ENCODE measurements around the gene FLYWCH1. TPM values are rescaled to one million over a fixed set of nuclear protein-coding genes. Genes with fewer than 3 reads are reported as not detected.
"Not testable (repeated sequence)": the region's sequence is repeated elsewhere in the genome, so short reads cannot be mapped to it uniquely, and the experiment has no call there.

Gene FLYWCH1
- total RNA-seq, 1 experiment from 2014 or later = 149 TPM

DNA sequence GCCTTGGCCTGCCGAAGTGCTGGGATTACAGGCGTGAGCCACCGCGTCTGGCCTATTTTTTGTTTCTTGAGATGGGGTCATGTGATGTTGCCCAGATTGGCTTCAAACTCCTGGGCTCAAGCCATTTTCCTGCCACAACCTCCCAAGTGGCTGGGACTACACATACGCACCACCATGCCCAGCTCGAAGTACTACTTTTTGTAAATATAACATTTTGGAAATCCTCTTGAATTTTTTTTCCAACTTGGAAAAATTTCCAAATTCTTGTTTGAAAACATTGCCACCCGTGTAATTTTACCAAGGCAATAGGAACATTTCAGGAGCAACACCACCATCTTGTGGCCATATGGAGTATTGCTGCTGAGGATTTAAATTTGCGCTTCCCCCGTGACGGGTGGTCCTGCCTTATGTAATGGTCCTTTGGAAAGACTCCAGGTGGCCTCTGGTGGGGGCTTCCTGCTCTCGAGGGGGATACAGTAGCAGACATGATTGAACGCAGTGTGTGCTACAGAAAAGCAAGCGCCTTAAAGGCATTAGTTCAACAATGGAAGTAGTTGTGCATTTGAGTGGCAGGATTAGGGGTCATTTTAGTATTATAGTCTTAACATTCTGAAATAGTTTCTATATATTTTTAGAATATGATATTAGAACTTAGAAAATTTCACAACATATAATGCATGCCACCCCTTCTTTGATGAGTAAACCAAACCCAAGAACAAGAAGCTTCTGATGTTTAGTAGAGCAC lies 8.0 kb downstream of the FLYWCH1 start:
- DNase-seq (ENCODE audit: low read depth) = peak; percentile 66
- in situ Hi-C loops (cut with HindIII; ENCODE audit: low pct_unique_long_range_greater_than_20kb, low sequenced_read_pairs) = no loop called here

DNA sequence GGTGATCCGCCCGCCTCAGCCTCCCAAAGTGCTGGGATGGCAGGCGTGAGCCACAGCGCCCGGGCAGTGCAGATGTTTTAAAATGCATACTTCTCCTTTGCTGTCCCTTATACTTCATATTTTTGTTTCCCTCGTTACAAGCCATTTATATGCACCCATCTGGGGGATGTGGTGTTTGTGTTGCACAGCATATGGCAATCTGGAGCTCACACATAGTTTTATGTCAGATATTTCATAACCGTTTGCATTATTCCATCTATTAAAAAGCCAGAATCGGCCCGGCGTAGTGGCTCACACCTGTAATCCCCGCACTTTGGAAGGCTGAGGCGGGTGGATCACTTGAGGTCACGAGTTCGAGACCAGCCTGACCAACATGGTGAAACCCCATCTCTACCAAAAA lies 11.8 kb downstream of the FLYWCH1 start:
- no peak for DNase-seq (ENCODE audit: low read depth)
- in situ Hi-C loops (cut with HindIII; ENCODE audit: low pct_unique_long_range_greater_than_20kb, low sequenced_read_pairs) = no loop called here

DNA sequence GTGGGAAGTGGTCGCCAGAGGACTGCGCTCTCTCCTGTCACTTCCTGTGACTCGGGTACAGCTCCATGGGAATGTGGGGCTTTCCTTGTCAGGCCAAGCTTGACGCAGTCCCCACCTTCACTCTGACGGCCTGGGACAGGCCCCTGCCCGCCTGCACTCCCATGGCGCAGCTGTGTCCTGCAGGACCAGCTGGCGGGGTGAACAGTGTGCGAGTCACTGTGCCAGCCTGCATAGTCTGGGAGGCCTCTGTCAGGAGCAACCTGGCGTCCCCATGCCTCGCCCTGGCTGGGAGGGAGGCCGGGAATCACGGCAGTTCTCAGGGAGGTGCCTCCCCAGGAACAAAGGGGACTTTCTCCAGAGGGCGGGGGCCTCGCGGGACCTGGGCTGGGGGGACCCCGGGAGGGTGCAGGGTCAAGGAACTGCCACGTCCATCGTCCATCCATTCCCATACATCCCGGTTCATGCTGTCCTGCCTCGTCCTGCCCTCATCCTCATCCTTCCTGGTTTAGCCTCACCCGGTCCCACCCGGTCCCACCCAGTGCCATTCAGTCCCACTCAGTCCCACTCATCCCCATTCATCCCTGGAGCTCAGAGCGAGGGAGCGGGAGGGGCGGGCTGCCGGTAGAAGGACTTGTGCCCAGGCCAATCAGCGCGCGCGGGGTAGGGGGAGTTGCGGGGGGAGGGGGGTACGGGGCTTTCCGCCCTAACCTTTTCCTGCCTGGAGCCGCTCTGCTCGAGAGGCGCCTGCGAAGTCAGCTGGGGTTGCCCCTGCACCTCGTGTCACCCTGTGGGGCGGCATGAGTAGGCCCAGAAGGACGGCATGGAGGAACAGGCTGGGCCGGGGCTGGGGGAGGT lies 13.4 kb downstream of the FLYWCH1 start:
- in situ Hi-C loops (cut with HindIII; ENCODE audit: low pct_unique_long_range_greater_than_20kb, low sequenced_read_pairs) = no loop called here
- DNase-seq (ENCODE audit: low read depth) = no peak

DNA sequence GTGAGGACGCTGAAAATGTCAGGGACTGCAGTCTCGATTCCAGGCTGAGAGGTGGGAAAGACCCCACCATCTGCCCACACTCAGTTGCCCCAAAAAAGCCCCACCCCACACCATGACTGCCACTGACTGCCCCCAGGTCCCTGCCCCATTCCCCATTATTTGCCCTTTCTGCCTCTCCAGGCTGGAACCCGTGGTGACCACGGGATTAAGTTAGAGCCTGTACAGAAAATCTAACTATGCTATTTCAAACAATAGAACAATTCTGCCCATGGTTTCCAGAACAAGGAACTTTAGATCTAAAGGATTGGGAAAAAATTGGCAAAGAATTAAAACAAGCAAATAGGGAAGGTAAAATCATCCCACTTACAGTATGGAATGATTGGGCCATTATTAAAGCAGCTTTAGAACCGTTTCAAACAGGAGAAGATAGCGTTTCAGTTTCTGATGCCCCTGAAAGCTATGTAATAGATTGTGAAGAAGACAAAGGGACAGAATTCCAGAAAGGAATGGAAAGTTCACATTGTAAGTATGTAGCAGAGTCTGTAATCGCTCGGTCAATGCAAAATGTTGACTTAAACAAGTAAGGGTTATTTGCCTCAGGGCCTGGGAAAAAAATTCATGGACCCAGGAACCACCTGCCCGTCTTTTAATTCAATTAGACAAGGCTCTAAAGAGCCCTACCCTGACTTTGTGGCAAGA lies 14.4 kb downstream of the FLYWCH1 start:
- in situ Hi-C loops (cut with HindIII; ENCODE audit: low pct_unique_long_range_greater_than_20kb, low sequenced_read_pairs) = no loop called here
- no peak for DNase-seq (ENCODE audit: low read depth)

DNA sequence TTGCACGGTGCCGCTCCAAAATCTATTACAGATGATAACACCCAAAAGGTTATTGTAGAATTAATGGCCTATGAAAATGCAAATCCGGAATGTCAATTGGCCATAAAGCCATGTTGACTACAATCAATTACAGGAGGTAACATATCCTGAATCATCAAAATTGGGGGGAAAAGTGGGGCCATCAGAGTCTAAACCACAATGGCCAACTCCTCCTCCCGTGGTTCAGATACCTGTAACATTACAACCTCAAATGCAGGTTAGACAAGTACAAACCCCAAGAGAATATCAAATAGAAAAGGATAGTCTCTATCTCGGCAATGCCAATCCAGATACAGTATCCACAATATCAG lies 14.9 kb downstream of the FLYWCH1 start:
- DNase-seq (ENCODE audit: low read depth) = no peak
- in situ Hi-C loops (cut with HindIII; ENCODE audit: low pct_unique_long_range_greater_than_20kb, low sequenced_read_pairs) = no loop called here

DNA sequence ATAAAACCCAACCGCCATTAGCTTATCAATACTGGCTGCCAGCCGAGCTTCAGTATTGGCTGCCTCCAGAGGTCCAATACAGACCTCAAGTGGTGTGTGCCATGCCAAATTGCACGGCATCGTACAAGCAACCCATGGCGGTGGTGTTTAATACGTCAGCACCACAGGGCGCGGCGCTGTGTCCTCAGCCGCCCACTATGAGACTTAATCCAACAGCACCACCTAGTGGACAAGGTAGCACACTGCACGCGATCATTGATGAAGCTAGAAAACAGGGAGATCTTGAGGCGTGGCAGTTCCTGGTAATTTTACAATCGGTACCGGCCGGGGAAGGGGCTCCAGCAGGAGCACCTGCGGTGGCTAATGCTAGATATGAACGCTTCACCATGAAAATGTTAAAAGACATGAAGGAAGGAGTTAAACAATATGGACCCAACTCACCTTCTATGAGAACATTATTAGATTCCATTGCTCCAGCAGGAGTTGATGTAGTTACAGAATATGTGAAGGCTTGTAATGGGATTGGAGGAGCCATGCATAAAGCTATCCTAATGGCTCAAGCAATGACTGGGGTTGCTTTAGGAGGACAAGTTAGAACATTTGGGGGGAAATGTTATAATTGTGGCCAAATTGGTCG lies 15.4 kb downstream of the FLYWCH1 start:
- DNase-seq (ENCODE audit: low read depth) = peak; percentile 82
- in situ Hi-C loops (cut with HindIII; ENCODE audit: low pct_unique_long_range_greater_than_20kb, low sequenced_read_pairs) = no loop called here

DNA sequence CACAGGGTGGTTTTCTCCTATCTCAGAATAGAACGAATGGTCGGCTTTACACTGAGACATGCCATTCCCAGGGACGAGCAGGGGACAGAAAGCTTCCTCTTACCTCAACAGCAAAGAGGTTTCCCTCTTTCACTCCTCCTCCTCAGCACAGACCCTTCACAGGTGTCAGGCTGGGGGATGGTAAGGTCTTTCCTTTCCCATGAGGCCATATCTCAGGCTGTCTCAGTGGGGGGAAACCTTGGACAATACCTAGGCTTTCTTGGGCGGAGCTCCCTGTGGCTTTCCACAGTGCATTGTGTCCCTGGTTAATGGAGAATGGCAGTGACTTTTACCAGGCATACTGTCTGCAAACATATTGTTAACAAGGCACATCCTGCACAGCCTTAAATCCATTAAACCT lies 16.4 kb downstream of the FLYWCH1 start:
- in situ Hi-C loops (cut with HindIII; ENCODE audit: low pct_unique_long_range_greater_than_20kb, low sequenced_read_pairs); DNase-seq (ENCODE audit: low read depth): not testable (repeated sequence)

DNA sequence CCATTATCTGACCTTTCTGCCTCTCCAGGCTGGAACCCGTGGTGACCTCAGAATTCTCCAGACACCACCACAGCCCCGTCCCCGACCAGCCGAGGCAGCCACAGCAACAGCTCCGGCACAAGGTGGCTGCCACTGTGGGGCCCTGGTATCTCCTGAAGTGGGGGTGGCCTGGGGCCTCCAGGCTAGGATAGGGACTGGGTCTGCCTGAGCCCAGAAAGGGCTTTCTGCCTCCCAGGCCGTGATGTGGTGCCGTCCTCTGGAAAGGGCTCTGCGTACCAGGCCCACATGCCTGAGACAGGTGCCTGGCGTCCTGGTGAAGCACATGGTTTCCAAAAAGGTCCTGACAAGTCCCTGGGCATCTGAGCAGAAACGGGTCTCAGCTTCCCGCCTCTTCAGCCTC lies 17.1 kb downstream of the FLYWCH1 start:
- DNase-seq (ENCODE audit: low read depth) = no peak
- in situ Hi-C loops (cut with HindIII; ENCODE audit: low pct_unique_long_range_greater_than_20kb, low sequenced_read_pairs) = no loop called here

DNA sequence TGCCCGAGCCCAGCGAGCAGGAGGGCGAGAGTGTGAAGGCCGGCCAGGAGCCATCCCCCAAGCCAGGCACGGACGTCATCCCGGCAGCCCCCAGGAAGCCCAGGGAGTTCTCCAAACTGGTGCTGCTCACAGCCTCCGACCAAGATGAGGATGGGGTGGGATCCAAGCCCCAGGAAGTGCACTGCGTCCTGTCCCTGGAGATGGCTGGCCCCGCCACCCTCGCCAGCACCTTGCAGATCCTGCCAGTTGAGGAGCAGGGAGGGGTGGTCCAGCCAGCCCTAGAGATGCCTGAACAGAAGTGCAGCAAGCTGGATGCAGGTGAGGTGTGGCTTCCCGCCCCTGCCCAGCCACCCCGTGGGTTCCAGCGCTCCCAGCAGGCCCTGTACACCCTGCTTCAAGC lies 18.0 kb downstream of the FLYWCH1 start:
- no peak for DNase-seq (ENCODE audit: low read depth)
- in situ Hi-C loops (cut with HindIII; ENCODE audit: low pct_unique_long_range_greater_than_20kb, low sequenced_read_pairs) = no loop called here

DNA sequence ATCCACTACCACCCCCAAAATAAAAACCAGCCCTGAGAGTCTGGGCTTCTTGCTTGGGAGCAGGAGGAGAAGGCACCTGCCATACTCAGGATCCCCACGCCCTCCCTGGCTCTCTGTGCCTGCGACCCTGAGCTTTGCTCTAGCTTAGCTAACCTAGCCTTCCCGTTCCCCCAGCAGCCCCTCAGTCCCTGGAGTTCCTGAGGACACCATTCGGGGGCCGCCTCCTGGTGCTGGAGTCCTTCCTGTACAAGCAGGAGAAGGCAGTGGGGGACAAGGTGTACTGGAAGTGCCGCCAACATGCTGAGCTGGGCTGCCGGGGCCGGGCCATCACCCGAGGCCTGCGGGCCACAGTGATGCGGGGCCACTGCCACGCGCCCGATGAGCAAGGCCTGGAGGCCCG lies 18.5 kb downstream of the FLYWCH1 start:
- in situ Hi-C loops (cut with HindIII; ENCODE audit: low pct_unique_long_range_greater_than_20kb, low sequenced_read_pairs) = no loop called here

DNA sequence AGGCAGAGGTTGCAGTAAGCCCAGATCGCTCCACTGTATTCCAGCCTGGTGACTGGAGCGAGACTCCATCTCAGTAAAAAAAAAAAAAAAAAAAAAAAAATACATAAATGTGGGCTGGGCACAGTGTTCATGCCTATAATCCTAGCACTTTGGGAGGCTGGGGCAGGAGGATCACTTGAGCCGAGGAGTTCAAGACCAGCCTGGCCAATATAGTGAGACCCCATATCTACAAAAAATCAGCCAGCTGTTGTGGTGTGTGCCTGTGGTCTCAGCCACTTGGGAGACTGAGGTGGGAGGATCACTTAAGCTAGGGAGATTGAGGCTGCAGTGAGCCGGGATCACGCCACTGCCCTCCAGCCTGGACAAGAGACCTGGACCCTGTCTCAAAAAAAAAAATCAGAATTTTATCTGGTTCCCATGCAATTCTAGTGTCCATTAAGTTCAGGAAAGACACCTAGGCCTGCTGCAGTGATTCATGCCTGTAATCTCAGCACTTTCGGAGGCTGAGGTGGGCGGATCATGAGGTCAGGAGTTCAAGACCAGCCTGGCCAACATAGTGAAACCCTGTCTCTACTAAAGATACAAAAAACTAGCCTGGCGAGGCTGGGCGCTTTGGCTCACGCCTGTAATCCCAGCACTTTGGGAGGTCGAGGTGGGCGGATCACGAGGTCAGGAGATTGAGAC lies 19.6 kb downstream of the FLYWCH1 start:
- in situ Hi-C loops (cut with HindIII; ENCODE audit: low pct_unique_long_range_greater_than_20kb, low sequenced_read_pairs); DNase-seq (ENCODE audit: low read depth): not testable (repeated sequence)

More for the DNA sequence above, 18.5 kb downstream of the FLYWCH1 start:
- no peak for DNase-seq (ENCODE audit: low read depth)

DNA sequence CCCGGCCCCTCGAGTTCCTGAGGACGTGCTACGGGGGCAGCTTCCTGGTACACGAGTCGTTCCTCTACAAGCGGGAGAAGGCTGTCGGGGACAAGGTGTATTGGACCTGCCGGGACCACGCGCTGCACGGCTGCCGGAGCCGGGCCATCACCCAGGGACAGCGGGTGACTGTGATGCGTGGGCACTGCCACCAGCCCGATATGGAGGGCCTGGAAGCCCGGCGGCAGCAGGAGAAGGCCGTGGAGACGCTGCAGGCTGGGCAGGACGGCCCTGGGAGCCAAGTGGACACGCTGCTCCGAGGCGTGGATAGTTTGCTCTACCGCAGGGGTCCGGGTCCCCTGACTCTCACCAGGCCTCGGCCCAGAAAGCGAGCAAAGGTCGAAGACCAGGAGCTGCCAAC lies 21.4 kb downstream of the FLYWCH1 start:
- in situ Hi-C loops (cut with HindIII; ENCODE audit: low pct_unique_long_range_greater_than_20kb, low sequenced_read_pairs) = no loop called here
- DNase-seq (ENCODE audit: low read depth) = no peak

DNA sequence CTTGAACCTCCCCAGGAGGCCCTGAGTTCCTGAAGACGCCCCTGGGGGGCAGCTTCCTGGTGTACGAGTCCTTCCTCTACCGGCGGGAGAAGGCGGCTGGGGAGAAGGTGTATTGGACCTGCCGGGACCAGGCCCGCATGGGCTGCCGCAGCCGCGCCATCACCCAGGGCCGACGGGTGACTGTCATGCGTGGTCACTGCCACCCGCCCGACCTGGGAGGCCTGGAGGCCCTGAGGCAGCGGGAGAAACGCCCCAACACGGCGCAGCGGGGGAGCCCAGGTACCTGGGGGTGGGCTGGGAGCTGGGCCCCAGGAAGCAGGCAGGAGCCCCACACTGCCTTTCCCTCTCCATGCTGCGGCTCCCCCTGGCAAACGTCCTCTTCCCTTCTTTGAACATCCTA lies 22.0 kb downstream of the FLYWCH1 start:
- no peak for DNase-seq (ENCODE audit: low read depth)
- in situ Hi-C loops (cut with HindIII; ENCODE audit: low pct_unique_long_range_greater_than_20kb, low sequenced_read_pairs) = no loop called here

DNA sequence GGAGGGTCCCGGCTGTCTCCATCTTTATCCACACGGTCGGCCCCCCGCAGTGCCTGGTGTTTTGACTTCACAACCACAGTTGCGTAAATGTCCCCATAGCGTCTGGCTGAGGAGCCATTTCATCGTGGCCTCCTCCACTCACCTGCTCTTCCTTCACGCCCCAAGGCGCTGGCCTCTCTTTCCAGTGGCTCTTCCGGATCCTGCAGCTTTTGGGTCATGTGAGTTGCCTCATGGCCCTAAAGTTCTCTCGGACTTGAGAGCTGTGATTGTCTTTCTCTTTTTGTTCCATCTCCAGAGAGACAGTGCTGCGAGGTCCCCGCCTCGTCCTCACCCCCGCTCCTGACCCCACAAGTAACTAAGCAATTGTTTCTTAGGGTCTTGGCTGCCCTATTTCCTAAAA lies 22.7 kb downstream of the FLYWCH1 start:
- in situ Hi-C loops (cut with HindIII; ENCODE audit: low pct_unique_long_range_greater_than_20kb, low sequenced_read_pairs) = no loop called here
- DNase-seq (ENCODE audit: low read depth) = no peak

DNA sequence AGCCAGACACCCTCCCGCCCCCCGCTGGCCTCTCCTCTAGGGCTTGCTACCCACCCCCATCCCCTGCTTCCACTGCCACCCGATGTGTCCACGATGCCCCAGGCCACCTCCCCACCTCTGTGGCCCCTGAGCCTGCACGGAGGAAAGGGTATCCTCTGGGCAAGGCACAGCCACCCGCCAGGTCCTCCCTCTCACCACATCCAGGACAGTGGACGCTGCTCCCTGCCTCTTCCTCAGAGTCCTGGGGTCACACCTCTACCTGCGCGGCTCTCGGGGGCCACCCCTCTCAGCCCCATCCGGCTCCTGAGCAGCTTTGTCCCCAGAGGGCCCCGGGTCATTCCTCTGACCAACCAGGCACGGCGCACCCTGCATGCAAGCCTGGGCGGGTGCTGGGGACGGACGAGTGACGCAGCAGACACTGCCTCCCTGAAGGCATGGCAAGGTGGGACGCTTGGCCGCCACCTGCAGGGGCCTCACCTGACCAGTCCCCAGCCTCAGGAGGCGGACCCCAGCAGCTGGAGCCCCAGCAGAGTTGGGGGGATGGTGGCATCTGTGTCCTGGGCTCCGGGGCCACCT lies 24.8 kb downstream of the FLYWCH1 start:
- no peak for DNase-seq (ENCODE audit: low read depth)
- in situ Hi-C loops (cut with HindIII; ENCODE audit: low pct_unique_long_range_greater_than_20kb, low sequenced_read_pairs) = no loop called here

DNA sequence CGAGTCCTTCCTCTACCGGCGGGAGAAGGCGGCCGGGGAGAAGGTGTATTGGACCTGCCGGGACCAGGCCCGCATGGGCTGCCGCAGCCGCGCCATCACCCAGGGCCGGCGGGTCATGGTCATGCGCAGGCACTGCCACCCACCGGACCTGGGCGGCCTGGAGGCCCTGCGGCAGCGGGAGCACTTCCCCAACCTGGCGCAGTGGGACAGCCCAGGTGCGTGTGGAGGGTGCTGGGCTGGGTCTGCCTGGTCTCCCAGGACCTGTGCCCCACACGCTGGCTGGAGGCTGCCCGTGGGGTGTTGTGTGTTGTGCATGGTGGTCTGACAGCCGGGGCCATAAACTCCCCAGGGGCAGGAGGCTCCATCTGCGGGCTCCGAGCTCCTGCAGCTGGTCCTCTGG lies 25.4 kb downstream of the FLYWCH1 start:
- in situ Hi-C loops (cut with HindIII; ENCODE audit: low pct_unique_long_range_greater_than_20kb, low sequenced_read_pairs) = no loop called here
- DNase-seq (ENCODE audit: low read depth) = no peak

DNA sequence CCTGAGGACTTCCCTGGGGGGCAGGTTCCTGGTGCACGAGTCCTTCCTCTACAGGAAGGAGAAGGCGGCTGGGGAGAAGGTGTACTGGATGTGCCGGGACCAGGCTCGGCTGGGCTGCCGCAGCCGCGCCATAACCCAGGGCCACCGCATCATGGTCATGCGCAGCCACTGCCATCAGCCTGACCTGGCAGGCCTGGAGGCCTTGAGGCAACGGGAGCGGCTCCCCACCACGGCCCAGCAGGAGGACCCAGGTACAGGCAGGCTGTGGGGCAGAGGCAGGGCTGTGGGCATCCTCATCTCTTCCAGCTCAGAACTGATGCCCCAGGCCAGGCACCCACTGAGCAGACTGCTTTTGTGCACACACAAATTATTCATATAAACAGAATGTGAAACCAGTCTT lies 26.5 kb downstream of the FLYWCH1 start:
- in situ Hi-C loops (cut with HindIII; ENCODE audit: low pct_unique_long_range_greater_than_20kb, low sequenced_read_pairs) = no loop called here
- no peak for DNase-seq (ENCODE audit: low read depth)

DNA sequence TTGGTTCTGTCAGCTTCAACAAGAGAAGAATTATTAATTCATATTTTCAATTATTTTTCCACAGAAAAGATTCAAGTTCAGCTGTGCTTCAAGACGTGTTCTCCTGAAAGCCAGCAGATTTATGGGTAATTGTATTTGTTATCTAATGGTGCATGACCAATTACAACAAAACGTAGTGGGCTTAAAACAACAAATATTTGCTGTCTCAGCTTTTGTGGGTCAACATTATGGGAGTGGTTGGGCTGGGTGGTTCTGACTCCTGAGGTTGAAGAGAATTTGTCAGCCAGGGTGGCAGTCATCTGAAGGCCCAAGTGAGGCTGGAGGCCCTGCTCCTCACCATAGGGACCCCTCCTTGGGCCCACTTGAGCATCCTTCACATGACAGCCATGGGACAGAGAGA lies 28.2 kb downstream of the FLYWCH1 start:
- in situ Hi-C loops (cut with HindIII; ENCODE audit: low pct_unique_long_range_greater_than_20kb, low sequenced_read_pairs) = no loop called here
- no peak for DNase-seq (ENCODE audit: low read depth)
